PC-9 (cell line): ENCODE measurements around the gene GPSM1. TPM values are rescaled to one million over a fixed set of nuclear protein-coding genes. Genes with fewer than 3 reads are reported as not detected.

Source experiments
- BruUV-seq: library from RNA; stranded (reverse); fragments of 400-500 nt; replicated peaks from 2 replicates; lab custom pipeline; 2021; lab: Mats Ljungman, UMichigan
- CTCF ChIA-PET: fragments of 300-600 bp; sonication (Branson Sonifier 250); formaldehyde crosslinking; loops from one replicate; lab custom pipeline; 2022; ENCODE audit warnings: antibody characterized with exemption; lab: Charles Lee
- POLR2A ChIA-PET: fragments of 300-600 bp; sonication (Branson Sonifier 250); formaldehyde crosslinking; loops from one replicate; lab custom pipeline; 2022; ENCODE audit warnings: antibody characterized with exemption; ENCODE audit not compliant: unreplicated experiment; lab: Charles Lee
- DNase-seq, 2 experiments: peaks; one replicate each; pipeline versions ENCODE4 v3.0.0 to v3.0.0-alpha.2; 2015 to 2022; ENCODE audit warnings: mixed read lengths in 1 of 2
- H2AFZ ChIP-seq: fragments of 200-600 bp; sonication (generic); 2 replicates; pipeline ENCODE4 v1.8.1; 2017; ENCODE audit warnings: antibody characterized with exemption
- H3F3A ChIP-seq: fragments of 200-600 bp; sonication (generic); 2 replicates; pipeline ENCODE4 v1.8.1; 2017; ENCODE audit warnings: antibody characterized with exemption, mild to moderate bottlenecking, low read depth; ENCODE audit not compliant: insufficient read depth
- H3K27ac ChIP-seq: fragments of 200-600 bp; sonication (generic); 2 replicates; pipeline ENCODE4 v1.6.1; 2016; ENCODE audit warnings: mixed run types
- H3K27me3 ChIP-seq: fragments of 200-600 bp; sonication (generic); 2 replicates; pipeline ENCODE4 v1.6.1; 2016; ENCODE audit warnings: low read depth, mixed run types; ENCODE audit not compliant: insufficient read depth
- H3K36me3 ChIP-seq: fragments of 200-600 bp; sonication (generic); 2 replicates; pipeline ENCODE4 v1.6.1; 2016; ENCODE audit warnings: low read depth, mixed run types
- H3K4me1 ChIP-seq: fragments of 200-600 bp; sonication (generic); replicated peaks from 2 replicates; pipeline ENCODE4 v1.6.1; 2016; ENCODE audit warnings: mixed run types; ENCODE audit not compliant: insufficient read depth
- H3K4me2 ChIP-seq: fragments of 200-600 bp; sonication (generic); 2 replicates; pipeline ENCODE4 v1.6.1; 2017; ENCODE audit warnings: mixed run types
- H3K4me3 ChIP-seq: fragments of 200-600 bp; sonication (generic); 2 replicates; pipeline ENCODE4 v1.6.1; 2016; ENCODE audit warnings: mixed run types
- H3K79me2 ChIP-seq: fragments of 200-600 bp; sonication (generic); 2 replicates; pipeline ENCODE4 v1.6.1; 2017; ENCODE audit warnings: low read depth, mixed run types
- H3K9me2 ChIP-seq: fragments of 200-600 bp; sonication (generic); 2 replicates; pipeline ENCODE4 v1.8.1; 2017; ENCODE audit warnings: mild to moderate bottlenecking; ENCODE audit not compliant: insufficient read depth
- H3K9me3 ChIP-seq: fragments of 200-600 bp; sonication (generic); 2 replicates; pipeline ENCODE4 v1.8.1; 2016; ENCODE audit warnings: low read depth; ENCODE audit not compliant: insufficient read depth
- H4K20me1 ChIP-seq: fragments of 200-600 bp; sonication (generic); 2 replicates; pipeline ENCODE4 v1.8.1; 2017; ENCODE audit not compliant: insufficient read depth
- EZH2 ChIP-seq: fragments of 200-600 bp; sonication (generic); IDR thresholded peaks from 2 replicates; pipeline ENCODE4 v1.8.0; 2017; ENCODE audit warnings: antibody characterized with exemption, low read depth
- intact Hi-C: fragments of 100-400 bp; cut with micrococcal nuclease; formaldehyde crosslinking; loops from one replicate; pipeline ENCODE4 v1.10.0; 2022; ENCODE audit not compliant: unreplicated experiment
- total RNA-seq: library from RNA; stranded (reverse); gene quantifications from 2 replicates; pipeline ENCODE4 v1.2.3, GENCODE V29; 2021
- TF ChIP-seq, protein P1 (sequence below): fragments of 200-600 bp; sonication (generic); conservative IDR thresholded peaks from 2 replicates; pipeline ENCODE4 v1.6.1; 2017; ENCODE audit warnings: mixed run types, antibody characterized with exemption, mild to moderate bottlenecking, moderate library complexity

Gene GPSM1
- total RNA-seq, 1 experiment from 2014 or later = 5.5 TPM

DNA sequence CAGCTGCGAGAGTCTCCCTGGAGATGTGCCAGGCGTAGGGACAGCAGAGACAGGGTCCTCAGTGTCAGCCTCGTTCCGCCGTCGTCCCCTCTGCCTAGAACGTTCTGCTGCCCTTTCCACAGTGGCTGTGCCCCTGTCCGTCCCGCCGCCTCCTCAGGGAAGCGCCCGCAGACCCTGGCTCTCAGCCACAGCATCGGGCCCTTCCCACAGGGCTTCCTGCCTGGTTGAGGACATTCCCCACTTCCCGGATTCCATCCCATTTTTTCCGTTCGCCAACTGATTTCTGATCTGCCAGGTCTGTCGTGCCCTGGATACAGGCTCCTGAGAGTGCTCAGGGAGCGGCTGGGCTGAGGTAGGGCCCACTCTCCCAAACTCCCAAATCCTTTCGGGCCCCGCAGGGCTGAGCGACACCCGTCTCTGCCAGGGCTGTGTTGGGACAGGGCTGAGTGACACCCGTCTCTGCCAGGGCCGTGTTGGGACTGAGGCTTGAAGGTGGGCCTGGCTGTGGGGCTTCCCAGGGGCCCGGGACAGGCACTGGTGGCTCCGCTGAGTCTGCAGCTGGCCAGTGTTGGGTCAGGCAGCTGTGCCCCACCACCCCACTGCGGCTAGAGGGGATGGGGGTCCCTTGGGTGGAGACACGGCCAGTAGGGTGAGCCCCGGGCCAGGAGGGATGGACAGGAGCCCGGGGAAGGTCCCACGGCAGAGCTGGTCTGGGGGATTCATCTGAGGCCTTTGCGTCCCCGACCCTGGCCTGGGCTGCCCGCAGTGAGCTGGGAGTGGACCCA, 20.3 kb downstream of the GPSM1 start:
- peaks cover 7% of the 10 kb centered on the region; the same call in 1 of the 2 replicates for H3K4me1 ChIP-seq
- H3K9me2 ChIP-seq = no peaks in the 10 kb centered on the region
- no peaks in the 10 kb centered on the region for H4K20me1 ChIP-seq
- H2AFZ ChIP-seq = no peak overlapping the region
- CTCF ChIA-PET = no interaction called here
- H3K27ac ChIP-seq = no peak overlapping the region
- H3K9me3 ChIP-seq = no peaks in the 10 kb centered on the region
- no peak overlapping the region for H3K4me3 ChIP-seq
- BruUV-seq = no TSS peak
- POLR2A ChIA-PET = no interaction called here
- TF ChIP-seq EZH2 = no peak
- TF ChIP-seq, protein P1, sequence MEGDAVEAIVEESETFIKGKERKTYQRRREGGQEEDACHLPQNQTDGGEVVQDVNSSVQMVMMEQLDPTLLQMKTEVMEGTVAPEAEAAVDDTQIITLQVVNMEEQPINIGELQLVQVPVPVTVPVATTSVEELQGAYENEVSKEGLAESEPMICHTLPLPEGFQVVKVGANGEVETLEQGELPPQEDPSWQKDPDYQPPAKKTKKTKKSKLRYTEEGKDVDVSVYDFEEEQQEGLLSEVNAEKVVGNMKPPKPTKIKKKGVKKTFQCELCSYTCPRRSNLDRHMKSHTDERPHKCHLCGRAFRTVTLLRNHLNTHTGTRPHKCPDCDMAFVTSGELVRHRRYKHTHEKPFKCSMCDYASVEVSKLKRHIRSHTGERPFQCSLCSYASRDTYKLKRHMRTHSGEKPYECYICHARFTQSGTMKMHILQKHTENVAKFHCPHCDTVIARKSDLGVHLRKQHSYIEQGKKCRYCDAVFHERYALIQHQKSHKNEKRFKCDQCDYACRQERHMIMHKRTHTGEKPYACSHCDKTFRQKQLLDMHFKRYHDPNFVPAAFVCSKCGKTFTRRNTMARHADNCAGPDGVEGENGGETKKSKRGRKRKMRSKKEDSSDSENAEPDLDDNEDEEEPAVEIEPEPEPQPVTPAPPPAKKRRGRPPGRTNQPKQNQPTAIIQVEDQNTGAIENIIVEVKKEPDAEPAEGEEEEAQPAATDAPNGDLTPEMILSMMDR = no peak
- H3K27me3 ChIP-seq = no peaks in the 10 kb centered on the region
- no peaks in the 10 kb centered on the region for H3K36me3 ChIP-seq
- H3F3A ChIP-seq = peaks cover 5% of the 10 kb centered on the region; the same call in 1 of the 2 replicates
- no peaks in the 10 kb centered on the region for H3K79me2 ChIP-seq
- H3K4me2 ChIP-seq = no peak overlapping the region
- DNase-seq = no peak
- intact Hi-C loops = loop anchor here (10.0 kb wide), 1 partner anchor 137 kb away; the partner anchor contains the start of gene SEC16A

DNA sequence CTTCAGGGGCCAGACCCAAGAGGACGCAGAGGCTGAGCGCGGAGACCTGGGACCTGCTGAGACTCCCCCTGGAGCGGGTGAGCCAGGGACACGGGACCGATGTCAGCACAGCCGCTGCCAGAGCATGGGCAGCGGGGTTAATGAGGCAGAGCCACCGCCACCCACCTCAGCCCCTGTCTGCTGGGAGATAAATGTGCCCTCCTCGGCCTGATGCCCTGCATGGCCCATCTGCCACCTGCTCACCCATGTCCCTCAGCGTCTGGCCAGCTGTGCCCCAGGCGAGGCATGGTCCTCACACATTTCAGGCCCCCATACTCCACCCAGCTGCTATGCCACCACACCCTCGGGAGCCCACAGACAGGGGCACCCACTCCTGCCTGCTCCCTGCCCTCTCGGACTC, 21.4 kb downstream of the GPSM1 start:
- Histone ChIP-seq H3K4me2 (no peak overlapping the region), H3K79me2 (no peaks in the 10 kb centered on the region), H4K20me1 (no peaks in the 10 kb centered on the region), H3K4me3 (no peak overlapping the region), H3K27me3 (no peaks in the 10 kb centered on the region), H3K27ac (no peak overlapping the region), H3K9me2 (no peaks in the 10 kb centered on the region), H3K4me1 (peaks cover 7% of the 10 kb centered on the region; the same call in 1 of the 2 replicates), H3K36me3 (no peaks in the 10 kb centered on the region), H2AFZ (no peak overlapping the region), H3F3A (peaks cover 6% of the 10 kb centered on the region; the same call in 1 of the 2 replicates), H3K9me3 (no peaks in the 10 kb centered on the region)
- intact Hi-C loops = loop anchor here (10.0 kb wide), 1 partner anchor 136 kb away; the partner anchor contains the start of gene SEC16A
- ChIA-PET POLR2A (no interaction called here), CTCF (no interaction called here)
- BruUV-seq = no TSS peak
- TF ChIP-seq, protein P1 = no peak
- TF ChIP-seq EZH2 = no peak
- DNase-seq = no peak

DNA sequence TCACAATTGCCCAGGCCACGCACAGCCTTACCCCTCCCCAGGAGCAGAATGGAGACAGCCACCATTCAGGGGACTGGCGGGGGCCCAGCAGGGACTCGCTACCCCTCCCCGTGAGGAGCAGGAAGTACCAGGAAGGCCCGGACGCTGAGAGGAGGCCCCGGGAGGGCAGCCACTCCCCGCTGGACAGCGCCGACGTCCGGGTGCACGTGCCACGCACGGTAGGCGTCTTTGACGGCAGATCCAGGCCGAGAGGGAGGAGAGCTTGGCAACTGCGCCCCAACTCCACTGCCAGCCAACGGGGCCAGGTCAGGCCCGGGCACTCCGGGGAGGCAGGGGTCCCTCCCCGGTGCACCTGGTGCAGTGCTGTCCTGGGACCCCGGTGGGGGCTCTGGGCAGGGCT, 22.2 kb downstream of the GPSM1 start:
- DNase-seq = no peak
- intact Hi-C loops = loop anchor here (10.0 kb wide), 1 partner anchor 135 kb away; the partner anchor contains the start of gene SEC16A
- H3K27ac ChIP-seq = no peak overlapping the region
- H2AFZ ChIP-seq = no peak overlapping the region
- peaks cover 15% of the 10 kb centered on the region; the same call in 1 of the 2 replicates for H3F3A ChIP-seq
- H3K9me3 ChIP-seq = no peaks in the 10 kb centered on the region
- H3K79me2 ChIP-seq = no peaks in the 10 kb centered on the region
- H3K4me2 ChIP-seq = no peak overlapping the region
- no peaks in the 10 kb centered on the region for H3K9me2 ChIP-seq
- POLR2A ChIA-PET = no interaction called here
- H3K4me1 ChIP-seq = peaks cover 7% of the 10 kb centered on the region
- no TSS peak for BruUV-seq
- H4K20me1 ChIP-seq = no peaks in the 10 kb centered on the region
- no peaks in the 10 kb centered on the region for H3K27me3 ChIP-seq
- CTCF ChIA-PET = no interaction called here
- H3K36me3 ChIP-seq = no peaks in the 10 kb centered on the region
- H3K4me3 ChIP-seq = no peak overlapping the region
- TF ChIP-seq, protein P1 = no peak
- no peak for TF ChIP-seq EZH2
